Fibroblast of the aortic adventitia (primary cell): ENCODE measurements around the gene DCTN1. TPM values are rescaled to one million over a fixed set of nuclear protein-coding genes. Genes with fewer than 3 reads are reported as not detected.

Source experiments
- DNase-seq: peaks from one replicate; pipeline ENCODE4 v3.0.0-alpha.2; 2010; ENCODE audit warnings: low read depth
- H3K4me3 ChIP-seq: 2 replicates; pipeline ENCODE4 v1.5.1; 2011; ENCODE audit warnings: low read depth, mild to moderate bottlenecking, control low read depth, low read length, moderate library complexity
- CTCF ChIP-seq: IDR thresholded peaks from 2 replicates; pipeline ENCODE4 v1.5.1; 2011; ENCODE audit warnings: mild to moderate bottlenecking, low read length, control low read depth, inconsistent platforms; ENCODE audit not compliant: insufficient read depth
- total RNA-seq: library from RNA; depleted of rRNA; stranded (reverse); fragments of >200 nt; gene quantifications from 2 replicates; pipeline ENCODE4 v1.2.3, GENCODE V29; 2012; ENCODE audit warnings: low replicate concordance

The DCTN1 gene
- total RNA-seq, 1 donor, result 147 TPM

GRCh38 chr2:74413001-74413698 lies 33.0 kb upstream of the DCTN1 start:
- no peak for DNase-seq
- H3K4me3 ChIP-seq, result no peak overlapping the region
- TF ChIP-seq CTCF, result no peak

GRCh38 chr2:74407682-74408081 lies 27.6 kb upstream of the DCTN1 start:
- no peak for DNase-seq
- no peak overlapping the region for H3K4me3 ChIP-seq
- no peak for TF ChIP-seq CTCF

GRCh38 chr2:74406035-74406434 lies 25.9 kb upstream of the DCTN1 start:
- H3K4me3 ChIP-seq, result no peak overlapping the region
- DNase-seq, result no peak
- no peak for TF ChIP-seq CTCF

GRCh38 chr2:74401891-74402290 lies 21.8 kb upstream of the DCTN1 start:
- no peak for TF ChIP-seq CTCF
- no peak for DNase-seq
- H3K4me3 ChIP-seq, result no peak overlapping the region

DNA sequence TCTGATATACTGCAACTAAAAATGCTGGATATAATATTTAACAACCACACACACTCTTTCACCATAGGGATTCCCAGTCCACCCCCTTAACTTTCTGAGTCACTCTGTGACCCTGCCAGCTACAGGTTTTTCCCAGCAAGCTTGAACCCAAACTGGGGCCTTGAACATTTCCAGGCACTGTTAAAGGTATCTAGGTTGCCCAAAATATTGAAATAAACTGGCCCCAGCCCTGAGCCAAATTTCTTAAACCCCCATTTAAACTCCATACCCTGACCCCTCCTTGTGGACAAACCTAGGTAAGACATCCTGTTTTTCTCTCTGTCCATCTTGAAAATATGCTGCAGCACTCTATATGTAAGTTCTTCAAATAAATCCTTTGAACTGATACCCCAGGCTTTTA lies 19.7 kb upstream of the DCTN1 start:
- DNase-seq, result peak; percentile 65
- peak; percentile 72 for TF ChIP-seq CTCF

DNA sequence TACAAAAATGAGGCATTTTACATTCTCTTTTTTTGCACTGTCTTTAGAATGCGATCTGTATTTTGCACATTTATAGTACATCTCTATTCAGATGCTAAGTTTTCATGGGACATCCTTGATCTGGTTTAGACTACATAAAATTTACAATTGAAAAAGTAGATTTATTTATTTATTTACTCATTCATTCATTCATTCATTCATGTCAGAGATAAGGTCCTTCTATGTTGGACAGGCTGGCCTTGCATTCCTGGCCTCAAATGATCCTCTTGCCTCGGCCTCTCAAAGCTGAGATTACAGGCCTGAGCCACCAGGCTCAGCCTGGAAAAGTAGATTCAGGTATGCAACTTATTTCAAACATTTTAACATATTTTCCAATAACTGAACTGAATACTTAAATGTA lies 16.0 kb upstream of the DCTN1 start:
- DNase-seq, result no peak
- TF ChIP-seq CTCF, result no peak
- H3K4me3 ChIP-seq, result no peak overlapping the region

More for the DNA sequence above, 19.7 kb upstream of the DCTN1 start:
- H3K4me3 ChIP-seq, result no peak overlapping the region

DNA sequence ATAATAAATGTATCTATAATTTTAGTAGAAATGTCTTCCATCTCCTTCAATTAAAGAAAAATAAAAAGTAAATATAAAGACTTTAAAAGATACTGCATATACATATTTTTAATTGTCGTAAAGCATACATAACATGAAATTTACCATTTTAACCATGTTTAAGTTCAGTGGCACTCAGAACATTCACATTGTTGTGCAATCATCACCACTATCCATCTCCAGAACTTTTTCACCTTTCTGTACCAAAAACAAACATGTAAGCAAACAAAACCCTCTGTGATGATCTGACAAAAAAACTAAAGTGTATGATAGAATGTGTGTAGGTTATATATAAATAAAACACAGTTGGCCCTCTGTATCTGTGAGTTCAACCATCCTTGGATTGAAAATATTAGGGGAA lies 13.4 kb upstream of the DCTN1 start:
- no peak overlapping the region for H3K4me3 ChIP-seq
- no peak for TF ChIP-seq CTCF
- DNase-seq, result no peak
